Fibroblast of villous mesenchyme (primary cell): Measurements from ENCODE around the gene SNX21. TPM values are rescaled to one million over a fixed set of nuclear protein-coding genes. Genes with fewer than 3 reads are reported as not detected.

Experiments used
- DNase-seq: peaks from one replicate; pipeline ENCODE4 v3.0.0-alpha.2; 2010; ENCODE audit warnings: low read depth
- H3K4me3 ChIP-seq: 2 replicates; pipeline ENCODE4 v1.5.1; 2011; ENCODE audit warnings: low read depth, mild to moderate bottlenecking, low read length
- total RNA-seq: library from RNA; depleted of rRNA; stranded (reverse); fragments of >200 nt; gene quantifications from 2 replicates; pipeline ENCODE4 v1.2.3, GENCODE V29; 2012
- TF ChIP-seq, protein P1 (sequence below): IDR thresholded peaks from 2 replicates; pipeline ENCODE4 v1.5.1; 2012; ENCODE audit warnings: low read depth, mild to moderate bottlenecking, low read length; ENCODE audit not compliant: insufficient read depth

The SNX21 gene
- total RNA-seq, 1 donor: 50.5 TPM

DNA sequence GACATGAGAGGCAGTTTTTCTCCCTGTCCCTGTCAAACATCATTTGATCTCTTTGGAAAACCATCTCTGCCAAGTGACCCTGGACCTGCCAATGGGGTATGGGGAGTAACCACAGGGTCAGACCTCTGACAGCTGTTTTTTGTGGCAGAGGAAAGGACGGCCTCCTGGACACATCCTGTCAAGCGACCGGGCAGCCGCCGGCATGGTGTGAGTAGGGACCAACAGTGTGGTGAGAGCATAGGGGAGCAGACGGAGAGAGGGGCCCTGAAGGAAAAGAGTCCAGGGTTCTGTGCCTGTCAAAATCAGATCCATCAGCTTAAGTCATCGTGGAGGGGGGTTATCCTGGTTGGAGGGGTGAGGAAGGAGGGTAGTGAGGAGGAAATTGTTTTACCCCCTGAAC is 31.7 kb upstream of the SNX21 start:
- no peak overlapping the region for H3K4me3 ChIP-seq
- TF ChIP-seq, protein P1, sequence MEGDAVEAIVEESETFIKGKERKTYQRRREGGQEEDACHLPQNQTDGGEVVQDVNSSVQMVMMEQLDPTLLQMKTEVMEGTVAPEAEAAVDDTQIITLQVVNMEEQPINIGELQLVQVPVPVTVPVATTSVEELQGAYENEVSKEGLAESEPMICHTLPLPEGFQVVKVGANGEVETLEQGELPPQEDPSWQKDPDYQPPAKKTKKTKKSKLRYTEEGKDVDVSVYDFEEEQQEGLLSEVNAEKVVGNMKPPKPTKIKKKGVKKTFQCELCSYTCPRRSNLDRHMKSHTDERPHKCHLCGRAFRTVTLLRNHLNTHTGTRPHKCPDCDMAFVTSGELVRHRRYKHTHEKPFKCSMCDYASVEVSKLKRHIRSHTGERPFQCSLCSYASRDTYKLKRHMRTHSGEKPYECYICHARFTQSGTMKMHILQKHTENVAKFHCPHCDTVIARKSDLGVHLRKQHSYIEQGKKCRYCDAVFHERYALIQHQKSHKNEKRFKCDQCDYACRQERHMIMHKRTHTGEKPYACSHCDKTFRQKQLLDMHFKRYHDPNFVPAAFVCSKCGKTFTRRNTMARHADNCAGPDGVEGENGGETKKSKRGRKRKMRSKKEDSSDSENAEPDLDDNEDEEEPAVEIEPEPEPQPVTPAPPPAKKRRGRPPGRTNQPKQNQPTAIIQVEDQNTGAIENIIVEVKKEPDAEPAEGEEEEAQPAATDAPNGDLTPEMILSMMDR: no peak
- no peak for DNase-seq

DNA sequence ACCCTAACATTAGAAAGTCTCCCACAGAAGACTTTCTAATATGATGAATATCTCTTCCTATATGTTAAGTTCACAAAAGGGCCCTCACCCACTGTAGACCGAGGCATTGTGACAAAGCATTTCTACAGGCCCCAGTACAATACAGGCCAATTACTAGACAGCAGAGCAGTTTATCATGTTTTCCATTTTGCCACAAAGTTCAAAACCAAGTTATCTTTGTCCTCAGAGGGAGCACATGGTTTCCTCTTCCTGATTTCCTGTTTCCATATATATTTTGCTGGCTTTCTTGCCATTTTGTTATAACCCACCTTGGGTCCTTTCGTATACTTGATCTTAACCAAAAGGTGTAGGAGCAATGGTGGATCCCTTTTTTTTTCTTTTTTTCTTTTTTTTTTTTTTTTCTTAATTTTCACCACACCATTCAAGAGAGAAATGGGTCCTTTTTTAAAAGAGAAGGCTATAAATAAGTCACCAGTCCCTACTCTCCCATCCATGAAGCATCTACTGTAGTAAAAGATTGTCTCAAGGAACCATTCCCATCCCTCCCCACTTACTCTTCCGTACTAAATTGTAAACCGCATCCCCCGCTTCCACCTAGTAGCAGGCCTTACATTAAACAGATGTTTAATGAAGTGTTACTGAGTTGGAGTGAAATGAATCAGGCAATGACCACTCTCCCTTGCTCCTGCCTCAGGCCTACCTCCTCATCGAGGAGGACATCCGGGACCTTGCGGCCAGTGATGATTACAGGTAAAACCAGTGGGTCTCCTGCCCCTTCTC is 23.2 kb upstream of the SNX21 start:
- no peak overlapping the region for H3K4me3 ChIP-seq
- TF ChIP-seq, protein P1: no peak
- DNase-seq: no peak

DNA sequence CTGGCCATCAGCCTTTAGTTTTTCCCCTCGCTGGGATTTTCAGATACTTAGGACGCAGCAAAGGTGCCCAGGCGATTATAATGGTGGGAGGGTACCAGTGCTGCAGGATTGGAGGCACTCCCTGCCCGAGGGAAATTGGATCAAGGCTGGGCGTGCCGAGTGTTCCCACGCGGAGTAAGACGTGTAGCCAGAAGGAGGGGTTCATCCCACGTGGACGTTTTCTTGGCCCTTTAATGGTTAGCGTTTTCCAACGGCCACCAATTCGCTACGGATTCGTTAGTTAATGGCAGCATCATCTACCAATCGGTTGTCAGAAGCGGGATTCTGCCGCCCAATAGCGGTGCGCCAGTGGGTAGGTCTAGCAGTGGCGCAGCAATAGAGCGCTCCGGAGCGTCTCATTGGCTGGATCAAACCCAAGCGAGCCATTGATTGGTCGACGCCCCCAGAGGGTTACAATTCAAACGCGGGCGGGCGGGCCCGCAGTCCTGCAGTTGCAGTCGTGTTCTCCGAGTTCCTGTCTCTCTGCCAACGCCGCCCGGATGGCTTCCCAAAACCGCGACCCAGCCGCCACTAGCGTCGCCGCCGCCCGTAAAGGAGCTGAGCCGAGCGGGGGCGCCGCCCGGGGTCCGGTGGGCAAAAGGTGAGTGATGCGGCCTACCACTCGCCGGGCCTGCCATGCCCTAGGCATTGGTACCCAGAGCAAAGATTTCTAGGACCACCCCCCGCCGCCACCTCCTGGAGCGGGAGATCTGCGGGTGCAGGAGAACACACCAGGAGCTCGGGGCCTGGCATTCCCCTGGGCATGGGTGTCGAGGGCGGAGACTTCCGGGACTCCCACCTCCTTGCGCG is 21.2 kb upstream of the SNX21 start, which contains the start of gene UBE2C:
Gene UBE2C (plus strand): TSS at position 488 of the 849 bp plus-strand sequence. CDS start 52 bp downstream, at position 540.
- TF ChIP-seq, protein P1: no peak
- peak within 1 kb of the TSS; percentile 79 for H3K4me3 ChIP-seq
- DNase-seq: peak; percentile 100

DNA sequence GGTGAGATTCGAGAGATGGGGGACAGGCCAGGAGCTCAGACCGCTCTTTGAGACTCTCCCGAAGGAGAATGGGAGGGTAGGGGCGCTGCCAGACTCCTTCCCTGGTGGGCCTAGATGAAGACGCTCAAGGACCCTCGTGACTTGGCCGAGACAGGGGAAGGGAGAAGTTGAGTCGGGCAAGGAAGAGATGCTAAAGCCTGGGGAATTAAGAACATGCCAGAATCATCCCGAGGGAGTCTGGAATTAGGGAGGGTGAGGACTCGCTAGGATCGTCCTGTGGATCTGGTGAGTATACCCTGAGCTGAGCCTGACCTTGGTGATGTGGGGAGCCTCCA is 20.6 kb upstream of the SNX21 start:
- H3K4me3 ChIP-seq: peak overlapping the region; percentile 79
- DNase-seq: no peak
- TF ChIP-seq, protein P1: no peak

DNA sequence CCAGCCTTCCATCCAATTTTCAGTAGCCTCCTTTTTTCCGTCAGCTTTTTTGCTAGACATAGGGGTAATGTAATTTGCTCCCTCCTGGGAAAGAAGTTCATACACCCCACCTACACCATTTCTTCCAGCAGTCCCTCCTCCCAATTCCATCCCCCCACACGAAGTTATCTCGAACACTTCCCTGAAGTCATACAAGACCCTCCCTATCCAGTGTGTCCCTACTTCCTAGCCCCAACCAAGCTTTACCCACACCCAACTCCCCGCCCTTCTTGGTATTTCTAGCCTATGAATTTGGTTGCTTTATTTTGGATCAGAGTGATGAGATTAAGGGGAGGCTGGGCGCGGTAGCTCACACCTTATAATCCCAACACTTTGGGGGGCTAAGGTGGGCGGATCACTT is 20.1 kb upstream of the SNX21 start:
- DNase-seq: no peak
- H3K4me3 ChIP-seq: peak overlapping the region; percentile 79
- TF ChIP-seq, protein P1: no peak

DNA sequence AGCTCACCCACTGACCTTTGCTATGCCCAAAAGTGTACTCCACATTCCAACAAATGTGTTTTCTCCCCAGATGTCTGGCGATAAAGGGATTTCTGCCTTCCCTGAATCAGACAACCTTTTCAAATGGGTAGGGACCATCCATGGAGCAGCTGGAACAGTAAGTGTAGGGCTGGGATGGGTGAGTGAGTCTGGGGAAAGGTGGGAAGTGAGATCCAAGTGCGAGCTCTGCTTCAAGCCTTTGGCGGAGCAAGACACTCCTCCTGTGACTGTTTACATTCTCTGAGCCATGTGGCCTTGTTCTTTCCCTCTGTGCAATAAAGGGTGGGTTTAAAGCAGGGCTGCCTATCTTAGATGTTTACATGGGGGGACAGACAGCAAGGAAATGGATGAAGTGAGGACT is 19.3 kb upstream of the SNX21 start:
- DNase-seq: no peak
- TF ChIP-seq, protein P1: no peak
- H3K4me3 ChIP-seq: peak overlapping the region; percentile 17
